GM18868 (cell line): ENCODE measurements around the gene PLPP2.

Experiments used
- ATAC-seq: cut with Tn5 transposase; IDR thresholded peaks from one replicate; pipeline ENCODE4 v1.9.1; 2021; ENCODE audit warnings: mild to moderate bottlenecking, moderate library complexity; ENCODE audit not compliant: unreplicated experiment

PLPP2 gene

DNA sequence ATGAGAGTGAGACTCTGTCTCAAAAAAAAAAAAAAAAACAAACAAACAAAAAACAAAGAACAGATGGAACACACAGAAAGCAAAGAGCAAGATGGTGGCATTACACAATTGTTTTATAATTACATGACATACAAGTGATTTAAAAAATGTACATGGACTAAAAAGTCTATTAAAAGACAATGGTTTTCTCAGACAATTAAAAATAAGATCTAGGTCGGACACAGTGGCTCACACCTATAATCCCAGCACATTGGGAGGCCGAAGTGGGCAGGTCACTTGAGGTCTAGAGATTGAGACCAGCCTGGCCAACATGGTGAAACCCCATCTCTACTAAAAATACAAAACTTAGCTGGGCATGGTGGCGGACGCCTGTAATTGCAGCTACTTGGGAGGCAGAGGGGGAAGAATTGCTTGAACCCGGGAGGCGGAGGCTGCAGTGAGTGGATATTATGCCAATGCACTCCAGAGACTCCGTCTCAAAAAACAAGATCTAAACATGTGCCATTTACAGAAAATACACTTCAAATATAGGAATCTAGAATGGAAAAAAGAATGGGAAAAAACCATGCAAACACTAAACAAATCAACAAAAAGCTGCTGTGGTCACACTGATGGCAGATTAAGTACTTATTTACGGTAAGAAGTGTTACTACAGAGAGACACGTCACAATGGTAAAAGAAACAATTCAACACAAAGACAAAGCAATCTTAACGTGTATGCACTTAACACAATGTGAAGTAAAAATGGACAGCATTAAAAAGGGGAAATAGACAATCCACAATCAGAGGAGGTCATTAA, 26.7 kb upstream of the PLPP2 start:
- ATAC-seq = no peak

DNA sequence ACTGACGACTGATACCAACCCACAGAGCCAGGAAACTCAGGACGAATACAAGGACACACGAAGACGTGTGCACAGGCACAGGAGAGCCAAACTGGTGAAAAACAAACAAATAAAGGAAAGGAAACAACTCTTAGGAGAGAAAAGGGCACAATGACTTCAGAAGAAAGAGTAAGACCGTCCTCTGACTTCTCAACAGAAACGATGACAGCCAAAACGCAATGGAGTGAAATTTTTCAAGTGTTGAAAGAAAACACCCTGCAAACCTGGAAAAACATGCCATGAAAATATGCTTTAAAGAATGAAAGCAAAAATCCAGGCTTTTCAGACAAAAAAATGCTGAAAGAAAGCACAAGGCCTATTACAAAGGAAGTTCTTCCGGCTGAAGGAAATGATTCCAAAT, 24.6 kb upstream of the PLPP2 start:
- no peak for ATAC-seq

DNA sequence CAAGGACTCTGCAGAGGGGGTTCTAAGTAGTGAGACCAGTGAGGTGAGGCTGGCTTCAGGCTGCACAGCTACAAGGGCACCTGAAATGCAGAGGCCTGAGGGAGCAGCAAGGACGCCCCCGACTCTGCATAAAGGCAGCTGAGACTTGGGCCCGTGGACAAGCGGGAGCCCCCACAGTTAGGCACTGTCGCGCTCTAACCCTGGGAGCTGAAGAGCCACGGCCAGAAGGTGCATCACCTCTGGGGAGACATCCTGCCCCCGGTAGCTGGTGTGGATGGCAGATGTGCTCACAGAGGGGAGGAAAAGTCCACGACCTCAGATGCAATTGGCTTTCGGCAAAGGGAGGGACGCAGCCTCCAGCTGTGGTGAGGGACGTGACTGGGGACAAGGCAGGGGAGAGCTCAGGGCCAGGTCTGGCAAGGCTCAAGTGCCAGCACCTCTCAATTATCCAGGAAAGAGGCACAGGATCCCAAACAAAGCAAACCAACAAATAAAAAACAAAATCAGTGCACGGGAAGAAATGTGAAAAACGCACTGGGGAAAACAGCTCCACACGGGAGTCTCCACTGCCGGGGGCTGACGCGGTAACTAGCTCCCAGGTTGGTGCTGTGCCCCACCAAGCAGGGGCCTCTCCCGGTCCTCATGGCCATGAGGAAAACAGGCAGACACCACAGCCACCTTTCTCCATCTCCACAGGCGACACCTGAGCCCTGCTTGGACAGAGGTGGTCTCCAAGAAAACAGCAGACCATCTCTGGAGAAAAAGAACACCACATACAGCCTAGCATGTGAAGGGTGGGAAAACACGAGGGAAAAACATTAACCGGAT, 23.0 kb upstream of the PLPP2 start:
- no peak for ATAC-seq

DNA sequence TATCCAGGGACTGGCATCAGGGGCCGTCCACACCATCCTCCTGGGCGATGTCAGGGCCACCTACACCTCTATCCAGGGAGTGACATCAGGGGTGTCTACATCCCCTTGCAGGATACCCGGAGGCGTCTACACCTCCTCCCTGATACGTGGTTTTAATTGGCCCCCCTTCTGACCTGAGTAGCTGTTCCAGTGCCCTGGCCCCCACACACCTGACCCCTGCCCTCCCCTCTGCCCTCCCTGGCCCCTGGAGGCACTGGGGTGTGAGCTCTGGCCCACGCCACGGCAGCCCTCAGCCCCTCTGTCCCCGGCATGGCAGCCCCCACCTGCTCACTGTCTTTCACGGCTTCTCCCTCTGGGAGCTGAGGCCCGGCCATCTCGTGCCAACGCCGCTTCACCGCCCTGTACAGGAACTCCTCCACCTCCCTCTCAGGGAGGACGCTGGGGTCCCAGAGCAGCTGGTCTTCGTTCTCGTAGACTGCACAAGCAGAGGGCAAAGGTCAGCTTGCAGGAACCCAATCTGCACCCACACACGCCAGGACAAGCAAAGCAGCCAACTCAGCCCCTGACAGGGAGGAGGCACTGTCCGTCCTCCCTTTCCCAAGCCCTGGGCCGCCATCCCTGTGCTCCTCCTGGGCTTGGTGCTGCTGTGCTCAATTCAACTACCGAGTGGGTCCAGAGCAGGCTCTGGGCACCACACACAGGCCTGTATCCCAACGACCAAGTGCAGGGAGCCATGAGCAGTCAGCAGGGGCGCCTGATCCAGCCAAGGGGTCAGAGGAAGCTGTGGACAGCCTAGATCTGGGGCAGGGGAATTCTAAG, 22.2 kb upstream of the PLPP2 start:
- ATAC-seq = no peak

DNA sequence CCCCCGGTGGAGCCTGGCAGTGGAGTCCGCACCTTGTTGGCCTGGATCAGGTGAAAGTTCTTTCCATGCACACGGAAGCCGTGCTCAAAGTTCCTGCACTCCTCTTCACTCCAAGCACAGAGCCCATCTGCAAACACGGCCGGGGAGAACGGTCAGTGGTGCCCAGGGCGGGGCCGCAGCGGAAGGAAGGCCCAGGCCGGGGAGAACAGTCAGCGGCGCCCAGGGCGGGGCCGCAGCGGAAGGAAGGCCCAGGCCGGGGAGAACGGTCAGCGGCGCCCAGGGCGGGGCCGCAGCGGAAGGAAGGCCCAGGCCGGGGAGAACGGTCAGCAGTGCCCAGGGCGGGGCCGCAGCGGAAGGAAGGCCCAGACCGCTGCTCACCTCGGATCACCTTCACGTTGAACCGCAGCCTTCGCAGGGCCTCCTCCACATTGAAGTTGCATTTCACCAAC, 20.6 kb upstream of the PLPP2 start:
- no peak for ATAC-seq

DNA sequence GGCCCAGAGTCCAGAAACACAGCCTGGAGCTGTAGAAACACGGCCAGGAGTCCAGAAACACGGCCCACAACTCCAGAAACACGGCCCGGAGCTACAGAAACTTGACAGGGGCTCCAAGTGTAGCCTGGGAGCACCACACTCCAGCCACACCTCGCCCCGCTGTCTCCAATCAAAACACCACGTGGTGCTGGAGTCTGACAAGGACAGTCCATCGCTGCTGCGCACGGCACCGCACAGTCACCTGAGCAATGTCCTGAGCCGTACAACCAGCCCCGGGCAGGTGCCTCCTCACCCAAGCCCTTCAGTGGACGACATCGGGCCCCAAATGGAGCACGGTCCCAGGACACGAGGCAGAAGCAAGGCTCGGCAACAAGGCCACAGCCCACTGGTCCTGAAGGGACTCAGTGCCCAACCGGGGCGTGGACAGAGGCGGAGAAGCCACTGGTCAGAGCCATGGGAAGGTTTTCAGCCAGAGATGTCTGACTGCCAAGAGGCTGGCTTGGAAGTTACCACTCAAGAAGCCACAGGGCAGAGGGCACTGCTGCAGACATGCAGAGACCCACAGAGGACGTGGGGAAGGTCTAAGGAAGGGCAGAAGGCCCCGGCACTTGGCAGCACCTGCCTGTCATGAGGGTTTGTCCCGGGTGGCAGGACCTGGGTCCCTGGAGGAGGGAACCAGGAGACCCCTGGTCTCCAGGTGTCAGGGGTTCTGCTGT, 19.7 kb upstream of the PLPP2 start:
- no peak for ATAC-seq

DNA sequence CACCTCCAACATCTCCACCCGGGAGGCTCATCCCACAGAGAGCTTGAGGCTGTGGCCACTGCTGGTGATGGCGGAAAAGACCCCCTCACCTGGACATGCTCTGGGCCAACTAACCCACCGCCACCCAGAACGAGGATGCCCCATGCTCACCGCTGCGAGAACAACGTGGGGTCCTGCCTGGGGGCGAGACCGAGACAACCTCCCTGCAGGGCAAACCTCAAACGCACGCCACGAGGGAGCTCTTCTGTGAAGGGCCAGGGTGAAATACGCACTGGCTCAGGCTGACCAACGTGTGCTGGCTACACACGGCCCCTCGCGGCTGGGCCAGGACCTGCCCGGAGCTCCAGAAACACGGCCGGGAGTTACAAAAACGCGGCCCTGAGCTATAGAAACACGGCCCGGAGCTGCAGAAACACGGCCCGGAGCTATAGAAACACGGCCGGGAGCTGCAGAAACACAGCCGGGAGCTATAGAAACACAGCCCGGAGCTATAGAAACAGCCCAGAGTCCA, 19.0 kb upstream of the PLPP2 start:
- no peak for ATAC-seq

DNA sequence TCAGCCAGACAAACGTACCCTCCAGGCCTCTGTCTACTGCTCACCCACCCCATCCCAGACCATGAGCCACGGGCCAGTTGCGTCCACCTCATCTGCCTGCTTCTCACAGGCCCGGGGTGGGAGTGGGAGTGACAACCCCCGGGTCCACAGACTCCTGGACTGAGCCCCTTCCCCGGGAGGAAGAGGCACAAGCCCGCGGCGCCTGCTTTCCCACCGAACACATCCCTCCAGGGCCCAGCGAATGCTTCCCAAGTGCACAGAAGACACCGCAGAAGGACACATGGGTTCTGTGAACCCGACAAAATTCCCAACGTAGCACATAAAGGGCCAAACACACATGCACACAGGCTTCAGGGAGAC, 18.0 kb upstream of the PLPP2 start:
- no peak for ATAC-seq

DNA sequence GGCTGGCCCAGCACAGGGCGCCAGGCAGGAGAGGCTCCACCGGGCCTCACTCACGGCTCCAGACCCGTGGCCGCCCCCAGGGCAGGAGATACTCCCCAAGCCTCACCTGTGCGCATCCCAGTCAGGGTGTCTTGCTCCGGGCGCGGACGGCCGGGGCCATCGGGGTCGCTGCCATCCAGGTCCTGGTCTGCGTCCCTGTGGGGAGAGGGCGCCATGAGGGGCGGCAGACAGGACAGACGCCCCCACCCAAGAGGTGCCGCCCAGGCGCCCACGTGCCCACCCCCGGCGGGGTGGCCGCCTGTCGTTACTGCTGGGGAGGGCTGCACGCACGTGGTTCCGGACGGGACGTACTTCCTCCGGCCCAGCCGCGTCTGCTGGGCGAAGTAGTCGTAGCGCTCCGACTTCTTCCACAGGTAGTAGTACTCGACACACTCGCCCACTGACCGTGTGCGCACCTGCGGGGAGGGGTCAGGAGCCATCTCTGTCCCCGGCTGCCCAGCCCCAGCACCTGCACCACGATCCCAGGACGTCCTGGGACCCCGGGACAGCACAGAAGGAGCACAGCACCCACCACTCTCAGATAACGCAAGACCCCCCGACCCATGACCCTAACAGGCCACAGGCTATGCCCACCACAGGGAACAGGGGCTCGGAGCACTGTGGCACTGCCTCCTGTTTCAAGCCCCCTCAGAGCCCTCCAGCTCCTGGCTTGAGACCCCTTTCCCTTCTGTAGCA, 17.4 kb upstream of the PLPP2 start:
- no peak for ATAC-seq

DNA sequence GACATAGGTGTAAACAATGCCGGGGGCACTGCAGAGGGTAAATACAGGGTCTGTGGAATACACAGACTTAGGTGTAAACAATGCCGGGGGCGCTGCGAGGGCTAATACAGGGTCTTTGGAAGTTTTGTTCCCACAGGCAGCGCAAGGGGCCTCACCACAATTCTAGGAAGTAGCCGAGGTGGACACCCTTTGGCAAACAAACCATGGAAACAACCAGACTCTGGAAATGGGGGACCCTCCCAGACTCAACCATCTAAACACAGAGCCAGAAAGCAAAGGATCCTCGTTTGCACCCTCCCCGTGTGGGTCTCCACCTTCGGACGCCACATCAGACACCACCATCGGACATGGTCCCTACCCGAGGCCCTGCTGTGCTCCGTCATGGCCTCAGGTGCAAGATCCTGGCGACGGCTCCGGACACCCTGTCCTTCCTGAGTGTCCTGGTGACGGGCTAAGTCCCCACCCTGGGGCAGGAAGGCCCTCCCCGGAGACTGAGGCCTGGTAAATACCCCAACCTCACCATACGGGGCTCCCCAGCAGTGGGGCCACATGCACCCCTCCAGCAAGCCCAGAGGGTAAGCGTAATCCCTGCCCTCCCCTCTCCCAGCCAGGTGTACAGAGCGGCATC, 16.7 kb upstream of the PLPP2 start:
- ATAC-seq = no peak

DNA sequence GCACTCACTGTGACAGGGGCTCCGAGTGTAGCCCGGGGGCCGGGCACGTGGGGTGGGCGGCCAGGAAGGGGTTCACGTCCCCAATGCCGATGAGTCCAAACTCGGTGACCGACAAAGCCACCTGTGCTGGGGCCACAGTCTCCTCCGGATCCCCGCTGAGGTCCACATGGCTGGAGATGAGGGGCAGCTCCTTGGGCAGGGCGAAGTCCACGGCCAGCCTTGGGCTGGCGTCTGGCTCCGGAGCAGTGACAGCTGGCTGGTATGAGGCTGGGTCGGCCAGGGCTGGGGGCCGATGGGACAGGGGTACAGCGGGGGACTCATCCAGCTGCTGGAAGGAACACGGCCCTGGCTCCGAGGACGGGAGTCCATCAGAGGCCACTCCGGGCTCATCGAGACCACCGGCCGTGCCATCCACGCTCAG, 15.9 kb upstream of the PLPP2 start:
- no peak for ATAC-seq

DNA sequence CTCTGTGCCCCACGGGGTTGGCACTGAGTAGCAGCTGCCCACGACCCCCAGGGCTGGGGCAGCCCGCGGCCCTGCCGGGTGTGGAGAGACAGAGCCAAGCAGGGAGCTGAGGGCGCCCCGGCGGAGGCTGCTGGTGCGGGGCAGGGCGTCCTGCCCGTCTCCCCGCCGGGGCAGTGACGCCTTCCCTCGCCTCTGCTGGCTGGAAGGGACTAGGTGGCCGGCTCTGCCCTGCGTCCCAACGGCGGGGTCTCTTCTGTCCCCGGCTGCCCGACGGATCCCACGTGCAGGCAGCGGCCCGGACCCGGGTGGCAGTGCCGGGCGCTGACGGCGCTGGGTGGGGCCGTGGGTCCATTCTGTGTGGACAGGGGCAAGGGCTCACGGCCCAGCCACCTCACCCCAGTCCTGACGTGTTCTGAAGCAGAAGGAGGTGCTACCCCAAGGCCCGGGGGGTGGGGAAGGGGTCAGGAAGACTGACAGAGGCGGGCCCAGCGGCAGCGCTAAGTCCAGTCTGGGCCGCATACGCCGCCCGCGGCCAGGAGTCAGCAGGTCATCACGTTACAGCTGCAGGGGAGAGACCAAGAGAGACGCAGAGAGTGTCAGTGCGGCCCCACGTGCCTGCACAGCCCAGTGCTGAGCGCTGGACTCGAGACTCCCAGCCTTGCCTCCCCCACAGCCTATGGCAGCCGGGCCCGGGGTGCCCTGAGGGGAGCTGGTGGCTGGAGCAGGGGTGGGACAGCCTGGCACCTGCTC, 15.1 kb upstream of the PLPP2 start:
- no peak for ATAC-seq

DNA sequence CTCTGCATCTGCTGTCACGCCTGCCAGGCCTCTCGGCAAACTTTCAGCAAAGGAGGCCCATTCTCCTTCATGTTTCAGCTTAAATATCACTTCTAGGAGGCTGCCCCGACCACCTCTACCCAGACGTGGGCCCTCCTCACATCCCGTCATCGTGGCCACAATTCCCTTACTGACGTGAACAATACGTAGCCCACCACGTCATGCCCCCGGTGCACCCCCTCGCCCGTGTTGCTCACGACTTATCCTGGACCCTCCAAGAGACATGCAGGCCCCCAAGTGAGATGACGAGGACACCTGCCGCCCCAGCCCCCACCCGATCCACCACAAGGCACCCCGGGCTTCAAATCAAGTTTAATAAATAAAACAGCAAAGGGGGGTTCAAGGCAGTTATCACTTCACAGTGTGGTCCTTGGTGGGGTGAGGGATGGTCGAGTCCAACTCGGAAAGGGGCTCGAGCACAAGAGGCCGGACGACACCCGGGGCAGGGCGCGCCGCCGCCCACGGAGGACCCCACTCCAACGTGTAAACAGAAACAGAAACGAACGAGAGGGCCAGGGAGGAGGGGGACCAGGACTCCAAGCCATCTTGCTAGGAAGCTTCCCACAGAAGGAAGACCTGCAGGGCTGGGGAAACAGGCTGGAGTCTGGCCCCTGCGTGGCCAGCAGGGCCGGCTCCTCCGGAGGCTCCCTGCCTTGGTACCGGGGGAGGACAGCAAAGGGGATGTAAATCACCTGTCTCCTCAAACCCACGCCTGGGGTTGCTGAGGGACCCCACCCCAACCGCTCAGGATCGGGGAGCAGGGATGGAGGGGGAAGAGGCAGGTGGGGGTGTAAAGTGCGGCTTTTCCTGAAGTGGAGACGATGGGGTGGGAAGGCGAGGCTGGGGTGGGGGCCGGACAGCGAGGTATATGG, 14.3 kb upstream of the PLPP2 start:
- no peak for ATAC-seq

DNA sequence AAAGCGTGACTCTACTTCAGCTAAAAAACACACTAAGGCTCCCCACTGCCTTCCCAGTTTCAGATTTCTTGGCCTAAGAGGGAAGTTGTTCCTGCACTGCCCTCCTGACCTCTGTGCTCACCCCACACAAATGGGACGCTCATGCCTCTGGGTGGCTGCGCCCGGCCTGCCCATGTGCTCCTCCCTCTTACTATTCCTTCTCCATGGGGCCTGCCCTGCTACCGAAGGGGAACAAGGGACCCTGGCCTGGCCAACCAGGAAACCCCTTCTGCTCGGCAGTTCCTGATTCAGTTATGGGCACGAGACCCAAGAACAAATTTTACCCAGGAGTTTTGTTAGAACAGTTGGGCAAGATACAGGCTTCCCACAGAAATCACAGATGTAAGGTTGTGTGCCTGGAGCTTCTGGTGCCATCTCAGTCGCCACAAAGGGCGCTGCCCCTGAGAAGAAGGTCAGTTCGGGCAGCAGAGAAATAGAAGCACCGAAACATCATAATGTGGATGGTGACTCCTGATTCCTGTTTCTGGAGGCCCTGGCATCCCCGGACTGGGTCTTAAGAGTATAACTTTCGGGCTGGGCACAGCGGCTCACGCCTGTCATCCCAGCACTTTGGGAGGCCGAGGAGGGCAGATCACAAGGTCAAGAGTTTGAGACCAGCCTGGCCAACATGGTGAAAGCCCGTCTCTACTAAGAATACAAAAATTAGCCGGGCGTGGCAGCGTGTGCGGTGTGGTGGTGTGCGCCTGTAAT, 5.4 kb upstream of the PLPP2 start:
- no peak for ATAC-seq

DNA sequence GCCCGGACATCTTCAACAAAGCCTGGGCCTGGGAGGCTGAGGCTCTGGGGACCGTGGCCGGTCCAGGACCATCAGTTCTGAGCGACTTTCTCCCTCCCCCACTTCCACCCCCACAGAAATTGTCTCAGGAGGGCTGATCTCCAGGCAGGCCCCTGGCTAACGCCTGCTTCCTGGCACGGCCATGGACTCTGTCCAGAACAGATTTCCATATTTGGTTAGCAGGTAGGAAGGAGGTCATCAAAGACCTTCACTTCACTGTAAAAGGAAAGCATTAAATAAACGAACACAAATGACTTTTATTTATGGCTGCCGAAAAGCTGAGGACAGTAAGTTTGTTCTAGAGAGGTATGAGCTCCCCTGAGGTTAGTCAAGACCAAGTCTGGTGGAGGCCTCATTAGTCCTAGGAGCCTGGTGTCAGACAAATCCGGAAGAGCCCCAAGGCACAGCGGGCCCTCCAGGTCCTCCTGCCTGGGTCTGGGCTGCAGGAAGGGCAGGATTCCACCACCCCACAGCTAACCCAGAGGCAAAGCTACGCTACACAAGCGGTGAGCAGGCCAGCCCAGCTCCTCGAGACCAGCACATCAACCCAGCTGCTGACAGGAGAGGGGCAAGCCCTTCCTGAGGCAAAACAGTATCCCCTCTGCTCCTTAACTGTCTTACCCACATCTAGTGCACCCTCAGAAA, 4.6 kb upstream of the PLPP2 start:
- no peak for ATAC-seq

DNA sequence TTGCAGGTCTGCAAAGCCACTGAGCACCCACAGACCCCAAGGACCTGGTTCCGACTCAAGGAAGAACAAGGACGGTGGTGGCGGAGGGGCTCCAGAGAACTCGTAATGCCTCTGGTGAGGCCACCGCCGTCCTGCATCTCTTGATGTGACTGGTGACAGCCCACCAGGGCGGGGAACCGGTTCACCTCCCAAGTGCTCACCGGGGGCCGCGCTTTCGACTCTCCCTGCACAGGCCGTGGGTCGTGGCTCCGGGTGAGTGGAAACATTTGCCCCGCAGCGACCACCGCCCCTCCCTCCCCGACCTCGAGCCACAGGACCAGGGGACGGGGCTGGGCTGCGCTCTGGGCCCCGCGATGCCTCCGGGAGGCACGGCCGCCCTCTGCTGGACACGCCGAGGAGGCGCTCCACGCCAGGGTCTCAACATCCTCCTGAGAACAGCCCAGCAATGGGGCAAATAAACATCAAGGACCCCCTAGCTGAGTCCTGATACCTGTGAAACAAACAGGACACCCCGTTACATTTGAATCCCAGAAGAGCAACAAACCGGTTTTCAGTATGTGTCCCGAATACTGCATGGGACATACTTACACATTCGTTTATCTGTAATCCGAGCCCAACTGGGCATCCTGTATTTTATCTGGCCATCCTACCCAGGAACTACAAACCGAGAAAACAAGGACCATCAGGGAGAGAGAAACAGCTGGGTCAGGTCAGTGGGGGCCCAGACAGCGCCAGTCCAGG, 3.9 kb upstream of the PLPP2 start:
- no peak for ATAC-seq
